SJSA1 (cell line): ENCODE data around the gene PC. TPM values are rescaled to one million over a fixed set of nuclear protein-coding genes. Genes with fewer than 3 reads are reported as not detected.

Source experiments
- total RNA-seq: library from RNA; depleted of rRNA; stranded (reverse); fragments of >200 nt; shearing (Covaris generic); gene quantifications from 2 replicates; pipeline ENCODE4 v1.2.3, GENCODE V29; 2014; rRNA removed

PC gene
- total RNA-seq, 1 experiment from 2014 or later: 42.0 TPM

Other genes with a start within 250 kb of the PC start
- under 0.01 and 0.29 TPM in 2 replicates for gene SPTBN2, start 229.2 kb downstream of the PC start, total RNA-seq
- gene RCE1, start 114.9 kb downstream of the PC start, total RNA-seq: 75.0 and 76.3 TPM in 2 replicates
- gene LRFN4, start 101.3 kb downstream of the PC start, total RNA-seq: 64.1 and 79.9 TPM in 2 replicates
- gene C11orf86, start 16.9 kb upstream of the PC start, total RNA-seq: not detected in 2 replicates
- 0.13 and 0.29 TPM in 2 replicates for gene SYT12, start 64.8 kb upstream of the PC start, total RNA-seq
- not detected in 2 replicates for gene RHOD, start 98.5 kb upstream of the PC start, total RNA-seq
- 30.4 and 41.2 TPM in 2 replicates for gene KDM2A, start 160.9 kb upstream of the PC start, total RNA-seq